HG02759 (cell line): Measurements from ENCODE around the gene ECE1.
"Not testable (repeated sequence)": the region's sequence is repeated elsewhere in the genome, so short reads cannot be mapped to it uniquely, and the experiment has no call there.

Experiments
- ATAC-seq: cut with Tn5 transposase; IDR thresholded peaks from one replicate; pipeline ENCODE4 v1.9.1; 2021; ENCODE audit warnings: mild to moderate bottlenecking, moderate library complexity; ENCODE audit not compliant: unreplicated experiment

ECE1 gene

DNA sequence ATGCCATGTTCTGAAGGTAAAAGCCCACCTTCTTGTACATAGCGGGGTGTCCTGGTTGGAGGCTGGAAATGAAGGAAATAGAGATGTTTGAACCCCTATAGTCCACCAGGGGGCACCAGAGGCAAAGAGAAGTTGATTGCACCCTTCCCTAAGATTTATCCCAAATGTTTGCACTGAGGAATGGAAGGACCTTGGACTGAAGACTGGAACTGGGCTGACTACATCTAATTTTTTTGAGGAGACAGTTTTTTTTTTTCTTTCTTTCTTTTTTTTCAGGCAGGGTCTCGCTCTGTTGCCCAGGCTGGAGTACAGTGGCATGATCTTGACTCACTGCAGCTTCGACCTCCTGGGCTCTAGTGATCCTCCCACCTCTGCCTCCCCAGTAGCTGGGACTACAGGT, 58.2 kb downstream of the ECE1 start:
- ATAC-seq, result no peak

DNA sequence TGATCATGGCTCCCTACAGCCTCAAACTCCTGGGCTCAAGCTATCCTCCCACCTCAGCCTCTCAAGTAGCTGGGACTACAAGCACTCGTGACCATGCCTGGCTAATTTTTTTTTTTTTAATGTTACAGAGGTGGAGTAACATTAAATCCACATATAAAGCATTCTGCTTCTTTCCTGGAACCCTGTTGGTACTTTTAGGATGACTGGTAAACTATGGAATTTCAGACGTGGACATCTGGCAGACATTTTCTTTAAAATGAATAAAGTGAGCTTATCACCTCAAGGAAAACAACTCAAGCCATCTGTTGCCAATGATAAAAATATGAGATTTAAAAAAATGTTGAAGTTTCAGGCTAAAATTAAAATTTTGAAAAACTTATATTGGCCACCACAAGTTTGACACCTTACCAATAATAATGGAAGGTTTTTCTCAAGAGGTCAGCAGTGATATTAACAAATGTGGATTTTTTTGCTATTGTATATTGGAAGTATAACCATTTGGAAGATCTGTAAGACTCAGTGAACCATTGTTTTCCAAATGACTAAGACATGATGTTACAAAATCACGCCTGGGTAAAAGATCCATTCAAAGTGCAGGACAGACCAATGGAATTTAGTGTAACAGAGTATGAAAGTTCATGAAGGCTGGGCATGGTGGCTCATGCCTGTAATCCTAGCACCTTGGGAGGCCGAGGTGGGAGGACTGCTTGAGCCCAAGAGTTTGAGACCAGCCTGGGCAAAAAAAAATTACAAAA, 60.8 kb downstream of the ECE1 start:
- ATAC-seq, result no peak

DNA sequence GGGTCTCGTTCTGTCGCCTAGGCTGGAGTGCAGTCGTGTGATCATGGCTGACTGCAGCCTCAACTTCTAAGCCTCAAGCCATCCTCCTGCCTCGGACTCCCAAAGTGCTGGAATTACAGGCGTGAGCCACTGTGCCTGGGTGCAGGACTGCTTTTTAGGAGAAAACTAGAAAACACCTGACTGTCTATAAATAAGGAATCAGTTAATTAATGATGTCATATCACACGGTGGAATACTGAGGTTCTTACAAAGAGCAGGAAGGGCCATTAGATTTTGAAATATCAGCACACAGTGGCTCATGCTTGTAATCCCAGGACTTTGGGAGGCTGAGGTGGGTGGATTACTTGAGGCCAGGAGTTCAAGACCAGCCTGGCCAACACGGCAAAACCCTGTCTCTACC, 62.0 kb downstream of the ECE1 start:
- ATAC-seq, result not testable (repeated sequence)

DNA sequence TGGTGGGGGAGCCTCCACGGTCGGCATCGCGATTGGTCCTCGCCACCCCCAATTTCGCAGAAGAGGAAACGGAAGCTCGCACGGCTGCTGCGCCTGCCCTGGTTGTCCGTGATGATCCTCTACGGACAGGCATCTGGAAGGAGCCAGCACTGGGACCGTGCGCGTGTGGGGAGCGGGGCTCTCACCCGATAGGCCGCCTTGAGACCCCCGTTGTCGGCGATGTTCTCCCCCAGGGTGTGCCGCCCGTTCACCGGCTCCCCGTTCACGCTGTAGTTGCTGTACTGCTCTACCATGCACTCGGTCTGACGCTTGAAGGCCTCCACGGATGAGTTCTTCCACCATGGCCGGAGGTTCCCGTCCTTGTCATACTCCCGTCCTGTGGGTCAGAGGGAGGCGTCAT, 65.2 kb downstream of the ECE1 start:
- ATAC-seq, result no peak

DNA sequence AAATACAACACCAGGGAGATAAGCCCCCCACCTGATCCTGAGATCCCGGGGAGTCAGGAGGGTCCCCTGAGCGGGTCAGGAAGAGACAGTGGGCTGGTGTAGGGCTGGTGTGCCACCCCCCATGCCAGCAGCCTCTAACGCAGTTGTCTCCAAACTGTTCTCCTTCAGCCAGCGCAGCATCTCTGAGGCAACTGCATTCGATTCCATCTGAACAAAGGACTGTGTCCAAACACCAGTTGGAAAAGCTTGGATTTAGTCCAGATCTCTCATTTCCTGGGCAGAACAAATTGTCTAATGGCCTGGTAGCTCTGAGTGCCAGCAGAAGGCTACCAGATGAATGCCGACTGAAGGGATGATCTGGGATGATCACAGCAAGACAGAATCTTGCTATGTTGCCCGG, 69.4 kb downstream of the ECE1 start:
- no peak for ATAC-seq

DNA sequence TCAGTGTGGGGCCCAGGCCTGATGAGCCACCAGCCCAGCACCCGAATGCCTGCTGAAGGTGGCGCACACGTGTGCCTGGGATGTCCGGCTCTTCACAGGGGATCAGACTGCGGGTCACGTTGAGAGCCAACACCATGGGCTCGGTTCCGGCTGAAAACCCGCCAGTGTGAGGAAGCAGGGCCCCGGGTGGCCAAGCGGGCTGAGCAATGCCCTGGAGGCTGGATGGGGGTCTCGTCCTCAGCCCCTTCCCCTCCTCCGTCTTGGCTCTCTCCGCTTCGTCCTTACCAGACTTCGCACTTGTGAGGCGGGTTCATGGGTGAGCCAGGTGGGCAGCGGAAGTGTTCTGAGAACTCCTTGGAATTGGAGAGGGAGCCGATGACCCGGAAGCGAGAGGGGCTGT, 70.6 kb downstream of the ECE1 start:
- no peak for ATAC-seq

DNA sequence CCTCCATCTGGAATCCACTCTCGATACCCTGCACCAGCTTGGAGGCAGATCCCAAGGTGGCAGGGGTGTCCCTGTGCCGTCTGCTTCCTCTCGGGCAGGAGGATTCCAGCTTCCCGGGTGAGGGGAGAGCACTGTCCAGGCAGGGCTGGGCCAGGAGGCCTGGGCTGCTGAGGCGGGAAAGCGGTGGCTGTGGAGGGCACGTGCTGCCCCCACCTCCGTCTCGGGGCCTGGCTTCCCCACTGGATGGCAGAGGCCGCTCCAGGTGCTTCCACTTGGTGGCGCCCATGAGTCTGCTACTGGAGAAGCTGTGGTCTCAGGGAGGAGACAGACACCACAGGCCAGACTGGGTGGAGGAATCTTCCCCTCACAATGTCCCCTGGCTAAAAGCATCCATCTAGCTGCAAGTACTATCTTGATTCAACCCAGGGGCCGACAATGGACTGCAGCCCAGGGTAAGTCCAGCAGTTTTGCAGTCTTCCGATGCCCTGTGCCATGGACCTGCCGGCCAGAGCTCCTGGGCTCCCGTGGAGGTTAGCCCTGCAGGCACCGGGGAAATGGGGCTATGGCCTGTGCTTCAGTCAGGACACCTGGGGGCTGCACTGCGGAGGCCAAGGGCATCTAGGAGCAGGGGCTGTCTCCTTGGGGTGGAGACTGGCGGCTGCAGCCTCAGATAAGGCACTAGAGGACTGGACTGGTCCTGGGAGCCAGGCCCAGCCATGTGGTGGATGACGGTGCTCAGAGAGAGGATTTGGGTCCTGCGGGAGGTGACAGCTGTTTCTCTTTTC, 72.3 kb downstream of the ECE1 start:
- ATAC-seq, result no peak

DNA sequence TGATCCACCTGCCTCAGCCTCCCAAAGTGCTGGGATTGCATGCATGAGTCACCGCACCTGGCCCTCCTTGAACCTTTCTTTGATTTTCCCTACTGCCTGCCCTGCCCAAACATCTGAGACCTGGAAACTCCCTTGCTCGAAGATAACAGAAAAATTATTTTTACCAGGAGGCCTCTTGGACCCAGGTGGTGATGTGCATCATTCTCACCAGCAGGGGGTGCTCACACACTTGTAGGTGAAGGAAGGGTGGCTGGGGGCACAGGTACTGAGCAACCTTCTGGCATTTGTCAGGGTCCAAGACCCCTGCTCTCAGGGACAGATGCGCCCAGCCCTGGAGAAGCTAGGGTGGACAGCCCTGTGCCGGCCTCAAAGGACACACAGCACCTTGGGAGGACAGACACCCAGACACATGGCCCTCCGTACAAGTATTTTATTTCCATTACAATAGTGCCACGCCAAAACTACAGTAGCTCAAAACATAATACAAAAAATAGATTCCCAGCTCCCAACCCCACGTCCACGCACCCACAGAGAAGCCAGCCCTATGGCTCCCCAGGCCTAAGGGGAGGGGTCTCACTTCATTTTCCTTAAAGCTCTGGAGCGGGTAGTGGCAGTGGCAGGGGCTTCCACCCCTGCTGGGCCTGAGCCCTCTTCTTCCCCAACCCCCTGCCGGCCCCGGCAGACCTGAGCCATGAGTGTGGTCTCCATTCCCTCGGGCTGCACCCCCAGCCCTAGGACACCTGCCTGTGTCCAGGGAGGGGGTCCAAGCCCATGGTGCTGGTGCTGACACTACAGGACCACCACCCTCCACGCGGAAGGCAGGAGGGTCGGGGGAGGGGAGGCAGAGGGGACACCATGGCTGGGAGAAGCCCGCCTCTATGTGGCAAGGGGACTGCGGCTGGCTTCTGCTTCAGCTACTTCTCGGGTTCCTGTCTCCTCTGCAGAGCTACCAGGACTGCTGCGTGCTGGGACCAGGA, 73.1 kb downstream of the ECE1 start:
- ATAC-seq, result no peak

DNA sequence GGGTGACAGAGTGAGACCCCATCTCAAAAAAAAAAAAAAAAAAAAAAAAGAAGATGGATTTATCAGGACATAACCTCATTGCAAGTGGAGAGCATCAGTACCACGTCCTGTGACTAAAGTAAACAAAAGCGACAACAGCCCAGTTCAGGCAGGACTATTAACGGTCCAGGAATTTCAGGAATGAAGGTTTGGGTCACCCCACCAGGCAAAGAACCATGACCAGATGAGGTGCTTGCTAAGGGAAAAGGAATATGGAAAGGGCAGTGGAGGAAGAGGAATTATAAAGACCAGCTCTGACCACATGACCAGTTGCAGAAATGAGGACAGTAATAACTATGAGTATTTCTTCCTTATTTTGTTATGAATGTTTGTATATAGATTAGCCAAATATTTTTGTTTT, 78.1 kb downstream of the ECE1 start:
- ATAC-seq, result no peak

DNA sequence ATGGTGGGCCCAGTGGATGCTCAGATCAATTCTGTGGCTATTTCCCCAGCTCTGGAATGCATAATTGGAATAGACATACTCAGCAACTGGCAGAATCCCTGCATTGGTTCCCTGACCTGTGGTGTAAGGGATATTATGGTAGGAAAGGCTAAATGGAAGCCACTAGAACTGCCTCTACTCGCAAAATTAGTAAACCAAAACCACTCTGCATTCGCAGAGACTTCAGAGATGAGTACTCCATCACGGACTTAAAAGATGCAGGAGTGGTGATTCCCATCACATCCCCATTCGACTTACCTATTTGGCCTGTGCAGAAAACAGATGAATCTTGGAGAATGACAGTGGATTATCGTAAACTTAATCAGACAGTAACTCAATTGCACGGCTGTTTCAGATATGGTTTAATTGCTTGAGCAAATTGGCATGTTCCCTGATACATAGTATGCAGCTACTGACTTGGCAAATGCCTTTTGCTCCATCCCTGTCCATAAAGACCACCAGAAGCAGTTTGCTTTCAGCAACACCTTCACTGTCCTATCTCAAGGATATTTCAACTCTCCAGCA, 82.0 kb downstream of the ECE1 start:
- ATAC-seq, result not testable (repeated sequence)

DNA sequence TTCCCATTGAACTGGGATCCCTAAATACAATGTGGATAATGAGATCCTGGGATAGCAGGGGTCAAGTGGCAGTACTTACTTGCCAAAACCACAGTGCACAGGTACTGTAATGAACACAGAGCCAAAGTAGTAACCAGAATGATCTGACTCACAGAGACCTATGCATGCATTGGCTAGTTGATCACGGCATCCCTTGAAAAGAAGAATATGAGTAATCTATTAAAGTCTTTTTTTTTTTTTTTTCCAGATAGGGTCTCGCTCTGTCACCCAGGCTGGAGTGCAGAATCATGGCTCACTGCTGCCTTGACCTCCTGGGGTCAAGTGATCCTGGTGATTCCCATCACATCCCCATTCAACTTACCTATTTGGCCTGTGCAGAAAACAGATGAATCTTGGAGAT, 84.1 kb downstream of the ECE1 start:
- no peak for ATAC-seq

DNA sequence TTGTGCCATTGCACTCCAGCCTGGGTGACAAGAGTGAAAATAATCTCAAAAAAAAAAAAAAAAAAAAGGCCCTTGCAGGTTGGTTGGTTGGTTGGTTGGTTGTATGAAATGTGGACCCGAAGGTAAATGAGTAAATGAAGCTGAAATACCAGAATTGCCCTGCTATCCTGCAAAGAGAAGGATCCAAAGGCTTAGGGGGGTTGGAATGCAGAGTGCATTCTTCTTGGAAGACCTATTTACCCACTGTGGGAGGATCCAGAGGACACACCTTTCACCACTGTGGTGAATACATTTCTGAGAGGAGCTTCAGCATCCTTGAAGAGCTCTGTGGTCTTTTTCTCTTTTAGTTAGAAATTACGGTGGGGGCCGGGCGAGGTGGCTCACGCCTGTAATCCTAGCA, 84.8 kb downstream of the ECE1 start:
- ATAC-seq, result no peak

DNA sequence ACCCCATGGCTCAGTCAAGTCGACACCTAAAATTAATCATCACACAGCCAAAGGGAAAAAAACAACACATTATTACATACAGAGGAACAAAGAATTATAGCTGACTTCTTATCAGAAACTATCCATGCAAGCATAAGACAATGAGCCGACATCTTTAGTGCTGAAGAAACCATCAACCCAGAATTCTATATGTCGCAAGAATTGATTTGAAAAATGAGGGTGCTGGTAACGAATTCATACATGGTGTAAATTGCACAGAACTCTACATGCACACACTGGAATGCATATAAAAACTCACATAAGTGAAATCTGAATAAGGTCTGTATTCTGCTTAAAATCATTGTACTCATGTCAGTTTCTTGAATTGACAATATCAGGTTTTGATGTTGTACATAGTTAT, 88.6 kb downstream of the ECE1 start:
- ATAC-seq, result no peak

DNA sequence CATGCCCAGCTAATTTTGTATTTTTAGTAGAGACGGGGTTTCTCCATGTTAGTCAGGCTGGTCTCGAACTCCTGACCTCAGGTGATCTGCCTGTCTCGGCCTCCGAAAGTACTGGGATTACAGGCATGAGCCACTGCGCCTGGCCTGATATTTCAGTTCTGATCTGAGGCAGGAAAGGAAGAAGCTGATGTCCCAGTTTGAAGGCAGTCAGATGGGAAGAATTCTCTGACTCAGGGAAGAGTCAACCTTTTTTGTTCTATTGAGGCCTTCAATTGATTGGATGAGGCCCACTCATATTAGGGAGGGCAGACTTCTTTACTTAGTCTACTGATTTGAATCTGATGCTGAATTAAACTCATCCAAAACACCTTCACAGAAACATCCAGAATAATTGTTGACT, 89.0 kb downstream of the ECE1 start:
- ATAC-seq, result not testable (repeated sequence)

DNA sequence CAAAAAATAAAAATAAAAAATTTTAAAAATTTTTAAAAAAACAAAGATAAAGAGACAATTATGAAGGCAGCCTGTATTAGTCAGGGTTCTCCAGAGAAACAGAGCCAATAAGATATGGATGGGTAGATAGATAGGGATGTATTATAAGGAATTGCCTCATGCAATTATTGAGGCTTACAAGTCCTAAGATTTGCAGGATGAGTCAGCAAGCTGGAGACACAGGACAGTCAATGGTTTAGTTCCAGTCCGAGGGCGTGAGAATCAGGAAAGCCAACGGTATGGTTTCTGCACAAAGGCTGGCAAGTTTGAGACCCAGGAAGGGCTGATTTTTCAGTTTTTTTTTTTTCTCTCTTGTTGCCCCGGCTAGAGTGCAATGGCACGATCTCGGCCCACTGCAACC, 89.5 kb downstream of the ECE1 start:
- ATAC-seq, result no peak

DNA sequence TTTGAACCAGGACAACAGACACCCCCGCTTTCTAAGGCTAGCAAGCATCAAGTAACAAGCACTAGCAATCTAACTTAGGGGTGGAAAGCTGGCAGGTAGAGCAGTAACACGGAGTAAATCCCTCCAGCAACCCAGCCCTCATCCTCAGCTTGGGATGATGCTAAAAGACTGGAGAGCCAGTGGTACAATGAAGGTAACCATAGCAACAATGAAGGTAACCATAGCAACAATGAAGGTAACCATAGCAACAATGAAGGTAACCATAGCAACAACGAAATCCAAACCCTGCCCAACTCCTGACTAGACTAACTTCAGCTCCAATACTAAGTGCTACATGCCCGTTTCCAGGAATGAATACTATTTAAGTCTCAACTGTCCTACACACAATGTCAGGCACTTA, 91.3 kb downstream of the ECE1 start:
- no peak for ATAC-seq

DNA sequence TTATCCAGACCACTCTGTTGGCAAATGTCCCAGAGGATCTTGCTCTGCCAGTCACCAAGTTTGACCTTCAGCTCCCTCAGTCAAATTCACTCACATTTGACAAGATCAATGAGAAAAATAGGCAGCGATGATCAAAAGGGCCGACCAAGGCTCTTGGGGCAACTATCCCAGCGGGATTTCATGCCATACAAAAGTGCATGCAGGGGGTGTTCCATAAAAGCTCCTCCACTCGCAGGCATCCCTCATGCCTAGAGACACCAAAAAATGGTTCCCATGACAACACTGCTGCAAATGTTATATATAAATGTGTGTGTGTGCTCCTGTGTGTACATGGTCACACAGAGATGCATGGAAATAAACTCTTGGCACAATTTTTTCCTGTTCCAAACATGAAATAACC, 97.4 kb downstream of the ECE1 start:
- no peak for ATAC-seq

DNA sequence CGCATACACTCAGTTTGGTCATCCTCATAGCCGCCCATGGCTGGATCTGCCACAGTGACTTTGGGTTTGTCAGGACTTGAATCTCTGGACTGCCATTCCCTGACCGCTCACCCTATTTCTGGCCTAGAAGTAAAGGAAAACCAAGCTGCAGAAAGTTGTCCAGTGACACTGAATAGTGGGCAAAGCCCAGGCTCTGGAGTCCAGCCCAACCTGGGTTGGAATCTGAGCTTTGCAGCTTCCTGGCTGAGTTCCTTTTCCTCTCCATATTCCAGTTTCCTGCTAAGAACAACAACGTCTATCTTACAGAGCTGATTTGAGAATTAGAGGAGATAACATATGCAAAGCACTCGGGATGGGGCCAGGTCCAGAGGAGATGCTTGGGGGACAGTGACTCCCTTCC, 98.0 kb downstream of the ECE1 start:
- ATAC-seq, result no peak

DNA sequence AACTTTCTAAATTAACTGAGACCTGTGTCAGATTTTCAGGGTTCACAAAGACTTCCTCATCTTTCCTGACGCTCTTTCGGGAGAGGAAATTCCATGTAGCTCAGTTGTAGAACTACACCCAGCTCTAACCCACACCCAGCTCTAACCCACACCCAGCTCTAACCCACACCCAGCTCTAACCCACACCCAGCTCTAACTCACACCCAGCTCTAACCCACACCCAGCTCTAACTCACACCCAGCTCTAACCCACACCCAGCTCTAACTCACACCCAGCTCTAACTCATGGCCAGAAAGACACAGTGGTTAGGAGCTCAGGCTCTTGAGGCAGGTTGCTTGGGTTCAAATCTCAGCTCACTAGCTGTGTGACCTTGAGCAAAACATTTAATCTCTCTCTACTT, 99.5 kb downstream of the ECE1 start:
- ATAC-seq, result not testable (repeated sequence)

DNA sequence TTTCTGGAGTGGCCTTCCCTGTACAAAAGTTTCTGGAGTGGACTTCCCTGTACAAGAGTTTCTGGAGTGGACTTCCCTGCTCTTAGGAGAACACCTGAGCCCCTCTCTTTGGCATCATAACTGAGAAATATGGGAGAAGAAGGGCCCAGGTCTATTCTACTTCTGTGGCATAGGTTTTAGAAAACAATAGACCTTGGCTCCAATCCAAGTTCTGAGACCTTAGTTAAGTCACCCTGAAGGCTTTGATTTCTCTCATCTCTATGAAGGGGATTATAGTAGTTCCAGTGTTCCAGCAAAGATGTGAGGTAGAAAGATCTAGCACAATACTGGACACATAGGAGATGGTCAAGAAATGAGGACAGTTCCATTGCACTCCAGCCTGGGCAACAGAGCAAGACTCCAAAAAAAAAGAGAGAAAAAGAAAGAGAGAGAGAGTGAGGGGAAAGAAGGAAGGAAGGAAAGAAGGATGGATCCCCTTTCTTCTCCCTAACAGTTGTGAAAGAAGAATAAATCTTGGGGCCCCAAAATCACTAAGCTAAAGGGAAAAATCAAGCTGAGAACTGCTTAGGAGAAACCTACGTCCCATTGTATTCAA, 100.3 kb downstream of the ECE1 start:
- ATAC-seq, result no peak

DNA sequence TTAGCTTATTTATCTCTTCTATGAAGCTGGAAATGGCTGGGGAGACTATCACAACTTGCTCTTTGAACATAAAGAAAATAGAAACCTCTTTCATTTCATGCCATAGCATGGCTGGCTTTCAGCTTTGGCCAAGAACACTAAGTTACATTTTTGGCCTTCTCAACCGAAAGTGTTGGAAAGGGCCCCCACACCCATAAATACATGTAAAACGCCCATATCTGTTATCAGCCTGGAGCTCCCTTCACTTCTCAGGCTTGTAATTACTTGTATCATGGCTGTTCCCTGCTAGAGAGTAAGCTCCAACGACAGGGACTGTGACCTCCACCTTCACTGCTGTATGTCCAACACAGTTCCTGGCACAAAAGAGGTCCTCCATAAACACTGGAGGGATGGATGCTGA, 100.8 kb downstream of the ECE1 start:
- no peak for ATAC-seq
